ENCODE measurements around the gene DRD5.

DNA sequence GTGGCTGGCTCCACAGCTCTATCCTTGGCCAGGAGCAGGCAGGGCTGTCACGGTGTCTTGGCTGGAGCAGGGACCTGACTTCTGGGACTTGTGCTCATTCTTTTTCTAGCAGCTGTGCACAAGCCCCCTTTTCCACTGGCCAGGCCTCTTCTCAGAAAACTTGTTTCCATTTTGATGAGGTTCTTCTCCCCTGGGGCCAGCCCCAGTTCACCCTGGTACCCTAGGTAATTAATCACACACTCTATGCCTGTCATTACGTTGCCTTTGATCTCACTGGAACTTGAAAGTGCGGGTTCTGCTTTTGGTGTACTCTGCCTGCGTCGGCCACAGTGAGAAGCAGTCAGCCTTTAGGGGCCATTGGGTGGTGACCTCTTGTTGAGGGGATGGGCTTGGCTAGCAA lies 26.6 kb downstream of the DRD5 start:
- TF ChIP-seq CTCF (IDR thresholded peaks at IDR 0.05) (no peak), EZH2 (IDR thresholded peaks at IDR 0.05) (no peak)

All from neural progenitor cell (in vitro differentiated cells).